CD4-positive, alpha-beta memory T cell (primary cell): Measurements from ENCODE around the gene HLF. TPM values are rescaled to one million over a fixed set of nuclear protein-coding genes. Genes with fewer than 3 reads are reported as not detected.

Source experiments
- CTCF ChIA-PET: fragments of 350-600 bp; sonication (Branson Sonifier 250); formaldehyde crosslinking; loops from one replicate; lab custom pipeline; 2021; ENCODE audit warnings: inconsistent platforms; ENCODE audit not compliant: partially characterized antibody; lab: Charles Lee
- POLR2A ChIA-PET: fragments of 350-600 bp; sonication (Branson Sonifier 250); formaldehyde crosslinking; loops from one replicate; lab custom pipeline; 2021; ENCODE audit not compliant: partially characterized antibody; lab: Charles Lee
- DNase-seq, 5 donors: peaks; one replicate each; pipeline versions ENCODE4 v3.0.0 to v3.0.0-alpha.2; 2020 to 2022; ENCODE audit warnings: mixed read lengths in 1 of 5
- H3K27ac ChIP-seq: one replicate; pipeline ENCODE4 v1.7.0; 2013; ENCODE audit warnings: low read depth, low read length
- H3K27me3 ChIP-seq: 2 replicates; pipeline ENCODE4 v1.7.0; 2013; ENCODE audit warnings: mild to moderate bottlenecking, low read length, moderate library complexity; ENCODE audit not compliant: insufficient read depth
- H3K36me3 ChIP-seq: 2 replicates; pipeline ENCODE4 v1.7.0; 2013; ENCODE audit warnings: mild to moderate bottlenecking, low read length, moderate library complexity; ENCODE audit not compliant: insufficient read depth
- H3K4me1 ChIP-seq: 2 replicates; pipeline ENCODE4 v1.7.0; 2013; ENCODE audit warnings: mild to moderate bottlenecking, low read length, moderate library complexity; ENCODE audit not compliant: insufficient read depth
- H3K4me3 ChIP-seq, 2 donors: one replicate each; pipeline ENCODE4 v1.7.0; 2013; ENCODE audit warnings: low read length in 2 of 2, mild to moderate bottlenecking in 1 of 2
- H3K9me3 ChIP-seq, 2 donors: one replicate each; pipeline ENCODE4 v1.7.0; 2013; ENCODE audit warnings: low read length in 2 of 2, control low read depth in 1 of 2; ENCODE audit not compliant: control insufficient read depth in 1 of 2
- H3K27ac Mint-ChIP-seq, 7 donors: one replicate each; pipeline ENCODE4 v1.8.0; 2020 to 2021; ENCODE audit warnings: mixed read lengths in 7 of 7, mild to moderate bottlenecking in 6 of 7, inconsistent platforms in 3 of 7, moderate library complexity in 3 of 7
- H3K27me3 Mint-ChIP-seq, 2 donors: one replicate each; pipeline ENCODE4 v1.8.0; 2020 to 2021; ENCODE audit warnings: mixed read lengths in 2 of 2
- H3K36me3 Mint-ChIP-seq, 2 donors: one replicate each; pipeline ENCODE4 v1.8.0; 2020 to 2021; ENCODE audit warnings: mixed read lengths in 2 of 2, inconsistent platforms in 1 of 2, mild to moderate bottlenecking in 1 of 2
- H3K4me1 Mint-ChIP-seq, 4 donors: one replicate each; pipeline ENCODE4 v1.8.0; 2020 to 2021; ENCODE audit warnings: mixed read lengths in 4 of 4, mild to moderate bottlenecking in 1 of 4
- H3K4me3 Mint-ChIP-seq, 8 donors: one replicate each; pipeline ENCODE4 v1.8.0; 2020 to 2021; ENCODE audit warnings: mixed read lengths in 8 of 8, mild to moderate bottlenecking in 7 of 8, moderate library complexity in 6 of 8, inconsistent platforms in 3 of 8
- H3K9me3 Mint-ChIP-seq, 8 donors: one replicate each; pipeline ENCODE4 v1.8.0; 2020 to 2021; ENCODE audit warnings: mixed read lengths in 8 of 8, mild to moderate bottlenecking in 5 of 8, inconsistent platforms in 3 of 8, moderate library complexity in 1 of 8
- intact Hi-C: fragments of 100-400 bp; cut with micrococcal nuclease; formaldehyde crosslinking; loops from one replicate; pipeline ENCODE4 v1.15.1; 2023
- polyA plus RNA-seq, 2 donors: library from polyadenylated mRNA; unstranded; fragments of 300-500 nt; fragmentation: Illumina TruSeq; gene quantifications; one replicate each; pipeline ENCODE4 v1.2.3, GENCODE V29; 2021
- total RNA-seq, 2 experiments: library from RNA; stranded (reverse); gene quantifications; one replicate each; pipeline ENCODE4 v1.2.3, GENCODE V29; 2021

Gene HLF
- total and polyA plus RNA-seq, 4 experiments from 2014 or later, result 3.2 to 3.9 (median 3.6) TPM

- Histone ChIP-seq H3K27me3 (no peaks in the 10 kb centered on the region), H3K36me3 (no peaks in the 10 kb centered on the region), H3K27ac (no peak overlapping the region), H3K9me3 (no peaks in the 10 kb centered on the region), H3K4me1 (peaks cover 42% of the 10 kb centered on the region), H3K4me3 (no peak overlapping the region)
- POLR2A ChIA-PET, result no interaction called here
- Mint-ChIP-seq H3K9me3 (peaks cover 0 to 11% (median 2%) of the 10 kb centered on the region in 8 donors), H3K27ac (peak overlapping the region in 3 of 7 donors; percentile 0 to 80 (median 71)), H3K27me3 (peaks cover 0 to 9% of the 10 kb centered on the region in 2 donors), H3K36me3 (no peaks in the 10 kb centered on the region), H3K4me1 (peaks cover 31 to 56% (median 40%) of the 10 kb centered on the region in 4 donors), H3K4me3 (peak overlapping the region in 1 of 8 donors; percentile 11)
- intact Hi-C loops, result no loop called here
- CTCF ChIA-PET, result interaction anchor here (1.3 kb wide), 1 partner anchor 42 kb away, joined by 5 read pairs; no protein-coding TSS in a partner anchor
- no peak for DNase-seq
Observed at GRCh38 chr17:55340176-55340575, 75.4 kb downstream of the HLF start.

- DNase-seq, result no peak
- ChIA-PET POLR2A (no interaction called here), CTCF (interaction anchor here (1.3 to 10.1 kb wide), 2 partner anchors 17 to 42 kb away, joined by 5 to 80 read pairs; no protein-coding TSS in a partner anchor)
- H3K36me3 Mint-ChIP-seq, result peaks cover 0 to 3% of the 10 kb centered on the region in 2 donors
- no peak overlapping the region for H3K4me3 ChIP-seq
- H3K9me3 Mint-ChIP-seq, result peaks cover 0 to 15% (median 3%) of the 10 kb centered on the region in 8 donors
- H3K27me3 ChIP-seq, result no peaks in the 10 kb centered on the region
- intact Hi-C loops, result no loop called here
- H3K27ac Mint-ChIP-seq, result no peak overlapping the region
- no peak overlapping the region for H3K4me3 Mint-ChIP-seq
- H3K27ac ChIP-seq, result no peak overlapping the region
- no peaks in the 10 kb centered on the region for H3K9me3 ChIP-seq
- H3K4me1 Mint-ChIP-seq, result peaks cover 36 to 61% (median 45%) of the 10 kb centered on the region in 4 donors
- H3K27me3 Mint-ChIP-seq, result peaks cover 0 to 9% of the 10 kb centered on the region in 2 donors
- no peaks in the 10 kb centered on the region for H3K36me3 ChIP-seq
- H3K4me1 ChIP-seq, result peaks cover 47% of the 10 kb centered on the region
Observed at GRCh38 chr17:55340686-55341085, 75.9 kb downstream of the HLF start.

- peaks cover 0 to 9% of the 10 kb centered on the region in 2 donors for H3K27me3 Mint-ChIP-seq
- H3K27ac ChIP-seq, result no peak overlapping the region
- H3K4me3 ChIP-seq, result no peak overlapping the region
- no peaks in the 10 kb centered on the region for H3K9me3 ChIP-seq
- peak overlapping the region in 2 of 7 donors; percentile 37 to 57 for H3K27ac Mint-ChIP-seq
- no peaks in the 10 kb centered on the region for H3K36me3 ChIP-seq
- no peak overlapping the region for H3K4me3 Mint-ChIP-seq
- peaks cover 38 to 64% (median 47%) of the 10 kb centered on the region in 4 donors for H3K4me1 Mint-ChIP-seq
- intact Hi-C loops, result no loop called here
- POLR2A ChIA-PET, result no interaction called here
- CTCF ChIA-PET, result interaction anchor here (1.3 to 10.1 kb wide), 2 partner anchors 16 to 41 kb away, joined by 5 to 80 read pairs; no protein-coding TSS in a partner anchor
- peaks cover 50% of the 10 kb centered on the region for H3K4me1 ChIP-seq
- DNase-seq, result no peak
- no peaks in the 10 kb centered on the region for H3K27me3 ChIP-seq
- H3K9me3 Mint-ChIP-seq, result peaks cover 0 to 16% (median 4%) of the 10 kb centered on the region in 8 donors
- peaks cover 0 to 3% of the 10 kb centered on the region in 2 donors for H3K36me3 Mint-ChIP-seq
Observed at GRCh38 chr17:55341432-55341831, 76.7 kb downstream of the HLF start.

GRCh38 chr17:55342800-55343585 lies 78.2 kb downstream of the HLF start:
- H3K4me1 ChIP-seq, result peaks cover 57% of the 10 kb centered on the region
- no peaks in the 10 kb centered on the region for H3K9me3 ChIP-seq
- peak overlapping the region; percentile 68 to 92 (median 84) for H3K27ac Mint-ChIP-seq
- no peak for DNase-seq
- no peak overlapping the region for H3K27ac ChIP-seq
- intact Hi-C loops, result no loop called here
- peaks cover 43 to 77% (median 51%) of the 10 kb centered on the region in 4 donors for H3K4me1 Mint-ChIP-seq
- H3K36me3 Mint-ChIP-seq, result peaks cover 0 to 3% of the 10 kb centered on the region in 2 donors
- H3K9me3 Mint-ChIP-seq, result peaks cover 0 to 11% (median 5%) of the 10 kb centered on the region in 8 donors
- no peaks in the 10 kb centered on the region for H3K36me3 ChIP-seq
- ChIA-PET CTCF (interaction anchor here (0.6 to 10.1 kb wide), 3 partner anchors 10 to 104 kb away, joined by 3 to 80 read pairs (median 3); no protein-coding TSS in a partner anchor), POLR2A (no interaction called here)
- no peak overlapping the region for H3K4me3 ChIP-seq
- H3K27me3 Mint-ChIP-seq, result peaks cover 0 to 9% of the 10 kb centered on the region in 2 donors
- no peaks in the 10 kb centered on the region for H3K27me3 ChIP-seq
- peak overlapping the region in 6 of 8 donors; percentile 34 to 74 (median 44) for H3K4me3 Mint-ChIP-seq

- DNase-seq, result no peak
- Mint-ChIP-seq H3K4me3 (peak overlapping the region in 7 of 8 donors; percentile 44 to 74 (median 53)), H3K27ac (peak overlapping the region; percentile 68 to 92 (median 84)), H3K9me3 (peaks cover 0 to 4% (median 3%) of the 10 kb centered on the region in 8 donors), H3K36me3 (peaks cover 0 to 3% of the 10 kb centered on the region in 2 donors), H3K27me3 (peaks cover 0 to 4% of the 10 kb centered on the region in 2 donors), H3K4me1 (peaks cover 51 to 87% (median 59%) of the 10 kb centered on the region in 4 donors)
- Histone ChIP-seq H3K36me3 (no peaks in the 10 kb centered on the region), H3K4me3 (no peak overlapping the region), H3K27me3 (no peaks in the 10 kb centered on the region), H3K9me3 (no peaks in the 10 kb centered on the region), H3K27ac (no peak overlapping the region), H3K4me1 (peaks cover 66% of the 10 kb centered on the region)
- POLR2A ChIA-PET, result interaction anchor here (1.0 kb wide), 1 partner anchor 107 kb away, joined by 4 read pairs; no protein-coding TSS in a partner anchor
- intact Hi-C loops, result no loop called here
- CTCF ChIA-PET, result interaction anchor here (1.0 to 10.1 kb wide), 3 partner anchors 10 to 353 kb away, joined by 3 to 173 read pairs (median 80); no protein-coding TSS in a partner anchor
Observed at GRCh38 chr17:55343900-55344513, 79.2 kb downstream of the HLF start.

GRCh38 chr17:55344514-55344997 lies 79.8 kb downstream of the HLF start:
- ChIA-PET CTCF (interaction anchor here (1.0 to 10.1 kb wide), 3 partner anchors 10 to 353 kb away, joined by 3 to 173 read pairs (median 80); no protein-coding TSS in a partner anchor), POLR2A (interaction anchor here (1.0 kb wide), 1 partner anchor 107 kb away, joined by 4 read pairs; no protein-coding TSS in a partner anchor)
- H3K4me3 ChIP-seq, result peak overlapping the region in 1 of 2 donors; percentile 12
- H3K4me1 Mint-ChIP-seq, result peaks cover 51 to 86% (median 57%) of the 10 kb centered on the region in 4 donors
- intact Hi-C loops, result no loop called here
- no peaks in the 10 kb centered on the region for H3K27me3 ChIP-seq
- H3K4me1 ChIP-seq, result peaks cover 66% of the 10 kb centered on the region
- peaks cover 0 to 3% of the 10 kb centered on the region in 2 donors for H3K27me3 Mint-ChIP-seq
- H3K27ac ChIP-seq, result peak overlapping the region; percentile 23
- peaks cover 0 to 3% of the 10 kb centered on the region in 2 donors for H3K36me3 Mint-ChIP-seq
- peaks cover 0 to 4% (median 3%) of the 10 kb centered on the region in 8 donors for H3K9me3 Mint-ChIP-seq
- H3K27ac Mint-ChIP-seq, result peak overlapping the region; percentile 42 to 92 (median 84)
- no peaks in the 10 kb centered on the region for H3K9me3 ChIP-seq
- H3K4me3 Mint-ChIP-seq, result peak overlapping the region in 7 of 8 donors; percentile 24 to 74 (median 53)
- peak in 2 of 5 donors; percentile 6 to 12 for DNase-seq
- no peaks in the 10 kb centered on the region for H3K36me3 ChIP-seq
